Heart right ventricle (tissue), 16 donors: ENCODE results near the gene LMO1. TPM values are rescaled to one million over a fixed set of nuclear protein-coding genes. Genes with fewer than 3 reads are reported as not detected.

Experiments
- ATAC-seq, 8 donors: fragments of 200-7000 bp; cut with Tn5 transposase; one replicate each; pipeline ENCODE4 v1.9.1; 2020; ENCODE audit warnings: mild to moderate bottlenecking in 8 of 8, moderate library complexity in 8 of 8, moderate number of reproducible peaks in 1 of 8
- DNase-seq, 2 donors: peaks; one replicate each; pipeline ENCODE4 v3.0.0-alpha.2; 2020
- H3K27ac ChIP-seq, 10 donors: fragments of 200-600 bp; sonication (generic) in 2 of 10; one replicate each; pipeline versions ENCODE4 v1.5.0 to v1.8.0; 2020 to 2022; ENCODE audit warnings: mild to moderate bottlenecking in 3 of 10
- H3K27me3 ChIP-seq, 7 donors: fragments of 200-600 bp; one replicate each; pipeline ENCODE4 v1.8.0; 2021 to 2022; ENCODE audit warnings: mild to moderate bottlenecking in 2 of 7
- H3K36me3 ChIP-seq, 9 donors: fragments of 200-600 bp; sonication (generic) in 1 of 9; one replicate each; pipeline versions ENCODE4 v1.5.0 to v1.8.0; 2020 to 2022; ENCODE audit warnings: mild to moderate bottlenecking in 2 of 9
- H3K4me1 ChIP-seq, 9 donors: fragments of 200-600 bp; sonication (generic) in 1 of 9; one replicate each; pipeline versions ENCODE4 v1.5.0 to v1.8.0; 2020 to 2022; ENCODE audit warnings: mild to moderate bottlenecking in 4 of 9
- H3K4me3 ChIP-seq, 10 donors: fragments of 200-600 bp; sonication (generic) in 2 of 10; one replicate each; pipeline versions ENCODE4 v1.5.0 to v1.8.0; 2020 to 2022; ENCODE audit warnings: mild to moderate bottlenecking in 7 of 10, moderate library complexity in 2 of 10
- H3K9me3 ChIP-seq, 11 donors: fragments of 200-600 bp in 10 of 11; sonication (generic) in 2 of 11; one replicate each; pipeline versions ENCODE4 v1.5.0 to v1.8.0; 2013 to 2022; ENCODE audit warnings: mild to moderate bottlenecking in 2 of 11, control low read depth in 1 of 11, moderate library complexity in 1 of 11
- CTCF ChIP-seq, 9 donors: fragments of 200-600 bp; sonication (generic) in 2 of 9; IDR thresholded peaks; one replicate each; pipeline versions ENCODE4 v1.5.0 to v1.8.0; 2021 to 2022; ENCODE audit warnings: antibody characterized with exemption in 9 of 9, mild to moderate bottlenecking in 5 of 9, moderate library complexity in 1 of 9
- WGBS, 2 donors: extraction: QIAGEN DNeasy Blood & Tissue Kit; methylation state at CpG; one replicate each; pipeline ENCODE4 v1.1.7; 2013; ENCODE audit warnings: inconsistent platforms in 1 of 2; 5-methylcytosine and 5-hydroxymethylcytosine counted together
- intact Hi-C, 10 donors: fragments of 100-400 bp; cut with DNase I; formaldehyde crosslinking; loops; one replicate each; pipeline versions ENCODE4 v1.11.1 to v1.14.2; 2022
- polyA plus RNA-seq, 2 donors: library from polyadenylated mRNA; stranded (reverse); fragments of 200-250 nt; gene quantifications; one replicate each; pipeline ENCODE4 v1.2.3, GENCODE V29; 2013
- total RNA-seq, 10 donors: library from RNA; stranded (reverse); fragmentation: NEBNext Ultra II Directional in 3 of 10; extraction: Animal tissue kit (Norgen Biotek cat#: 25700) in 3 of 10; gene quantifications; one replicate each; pipeline versions ENCODE4 v1.2.1 to v1.2.4, GENCODE V29; 2021 to 2023
- donor health status: Arrhythmogenic right ventricular cardiomyopathy.
- donor health status: ischemic (EF 13 %, LVEDD 7.1; RV severe dilation, severe dysfunction).
- donor health status: healthy with polysubstance abuse.
- donor health status: DM: no; HTN: yes; CAD: no.
- donor health status: DM: no; HTN: no; CAD: no.
- donor health status: ischemic (EF 25% LVEDD 6.9; RV normal size, moderate dysfunction).
- donor health status: ischemic (EF 25% LVEDD 5.7; RV mildly dilated, moderate dysfunction).
- donor health status: healthy.
- donor health status: DM: yes; HTN: yes; CAD: no.
- donor health status: Ischemic cardiomyopathy.
- donor health status: ischemic (EF 35%, LVEDD 5.7; RV mildly dilated, moderate dysfunction).
- donor health status: nonischemic (EF 11% LVEDD 7.7; RV severe dilation, severe dysfunction).
- donor health status: DM: yes; HTN: yes; CAD: no.
- donor health status: PGD.
- donor health status: ischemic (EF 29% LVEDD 5.4; RV normal size, mild dysfunction).
- donor health status: nonischemic (EF 23%, LVEDD 6.1; RV moderate dilation, normal function).

Gene LMO1
- total and polyA plus RNA-seq, 12 donors: 0.55 to 6.6 (median 2.4) TPM

GRCh38 chr11:8281266-8281665 lies 17.6 kb upstream of the LMO1 start:
- ATAC-seq (no peak), DNase-seq (no peak)
- H3K36me3 ChIP-seq: no peaks in the 10 kb centered on the region
- WGBS, 2 donors: 95 to 99% methylated on average over 2 of the region's 2 CpGs
- no peak for TF ChIP-seq CTCF (IDR thresholded peaks at IDR 0.05)
- H3K27ac ChIP-seq: no peak overlapping the region
- H3K4me3 ChIP-seq: no peak overlapping the region
- peaks cover 0 to 20% (median 0%) of the 10 kb centered on the region in 7 donors for H3K27me3 ChIP-seq
- H3K4me1 ChIP-seq: peaks cover 0 to 14% (median 9%) of the 10 kb centered on the region in 9 donors
- intact Hi-C loops: no loop called here
- H3K9me3 ChIP-seq: peaks cover 0 to 6% (median 0%) of the 10 kb centered on the region in 11 donors

DNA sequence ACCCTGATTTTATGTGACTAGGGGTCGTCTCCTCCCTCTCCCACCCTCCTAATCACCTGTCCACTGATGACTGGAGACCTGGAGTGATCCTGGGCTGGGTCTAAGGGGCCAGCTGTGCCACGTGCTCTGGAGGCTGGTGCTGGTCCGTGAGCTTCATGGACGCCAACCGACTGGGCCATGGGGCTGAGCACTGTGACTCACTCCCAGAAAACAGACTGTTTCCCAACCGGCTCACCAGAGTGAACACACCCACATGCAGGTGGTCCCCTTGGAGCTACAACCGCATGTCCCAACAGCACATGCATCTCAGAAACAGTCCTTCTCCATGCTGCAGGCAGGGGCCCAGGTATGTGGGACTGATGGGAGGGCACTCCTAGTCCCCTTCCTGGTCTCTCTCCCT lies 14.0 kb upstream of the LMO1 start:
- peaks cover 0 to under 1% (median 0%) of the 10 kb centered on the region in 9 donors for H3K4me1 ChIP-seq
- no peak overlapping the region for H3K4me3 ChIP-seq
- no peak overlapping the region for H3K27ac ChIP-seq
- WGBS, 2 donors: 87 to 89% methylated on average over 7 of the region's 7 CpGs
- no peaks in the 10 kb centered on the region for H3K36me3 ChIP-seq
- intact Hi-C loops: no loop called here
- no peak for TF ChIP-seq CTCF (IDR thresholded peaks at IDR 0.05)
- DNase-seq (no peak), ATAC-seq (no peak)
- H3K27me3 ChIP-seq: peaks cover 0 to 16% (median 0%) of the 10 kb centered on the region in 7 donors
- H3K9me3 ChIP-seq: peaks cover 0 to 14% (median 0%) of the 10 kb centered on the region in 11 donors

DNA sequence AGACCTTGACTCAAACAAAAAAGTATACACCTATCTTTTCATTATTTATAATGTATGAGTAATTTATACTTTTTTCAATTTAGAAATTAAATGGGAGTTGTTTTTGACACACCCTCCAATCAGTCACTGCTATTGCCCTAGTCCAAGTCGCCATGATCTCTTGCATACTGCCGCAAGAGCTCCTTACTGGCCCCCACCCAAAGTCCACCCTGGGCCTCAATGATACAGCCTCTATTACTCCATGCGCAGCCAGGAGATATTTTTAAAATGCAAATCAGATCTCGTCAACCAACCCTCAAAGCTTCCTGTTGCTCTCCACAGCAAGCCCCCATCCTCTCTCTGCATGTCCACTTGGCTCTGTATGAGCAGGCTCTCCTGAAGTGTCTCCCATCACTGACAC lies 12.8 kb upstream of the LMO1 start:
- Histone ChIP-seq H3K27ac (no peak overlapping the region), H3K4me1 (no peaks in the 10 kb centered on the region), H3K9me3 (peaks cover 0 to 13% (median 0%) of the 10 kb centered on the region in 11 donors), H3K4me3 (no peak overlapping the region), H3K27me3 (peaks cover 0 to 19% (median 0%) of the 10 kb centered on the region in 7 donors), H3K36me3 (no peaks in the 10 kb centered on the region)
- TF ChIP-seq CTCF (IDR thresholded peaks at IDR 0.05): no peak
- ATAC-seq: no peak
- intact Hi-C loops: no loop called here
- WGBS, 2 donors: 85 to 88% methylated on average over 4 of the region's 4 CpGs
- DNase-seq: no peak

DNA sequence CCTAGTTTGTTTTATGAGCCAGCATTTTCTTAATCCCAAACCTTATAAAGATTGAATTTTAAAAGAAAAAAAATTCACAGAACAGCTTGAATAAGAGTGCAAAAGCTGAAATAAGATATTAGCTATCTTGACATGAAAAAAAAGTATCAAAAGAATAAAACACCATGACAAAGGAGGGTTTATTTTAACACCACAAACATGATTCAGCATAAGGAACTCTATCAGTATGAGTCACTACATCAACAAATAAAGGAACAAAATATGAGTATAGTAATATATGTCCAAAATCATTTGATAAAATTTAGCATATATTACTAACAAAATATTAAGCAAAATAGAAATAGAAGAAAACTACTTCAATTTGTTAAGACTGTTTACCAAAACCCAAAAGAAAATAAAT lies 9.6 kb upstream of the LMO1 start:
- no peak for TF ChIP-seq CTCF (IDR thresholded peaks at IDR 0.05)
- H3K4me1 ChIP-seq: peaks cover 0 to under 1% (median 0%) of the 10 kb centered on the region in 9 donors
- H3K9me3 ChIP-seq: peaks cover 0 to 8% (median 0%) of the 10 kb centered on the region in 11 donors
- H3K27me3 ChIP-seq: peaks cover 3 to 52% (median 25%) of the 10 kb centered on the region in 7 donors
- intact Hi-C loops: no loop called here
- H3K4me3 ChIP-seq: no peak overlapping the region
- no peaks in the 10 kb centered on the region for H3K36me3 ChIP-seq
- ATAC-seq (no peak), DNase-seq (no peak)
- H3K27ac ChIP-seq: no peak overlapping the region
